K562 (cell line): ENCODE data around the gene ZNF280D. TPM values are rescaled to one million over a fixed set of nuclear protein-coding genes. Genes with fewer than 3 reads are reported as not detected.

Experiments used
- CBX2 ChIP-seq: fragments of 200-600 bp; sonication (generic); IDR thresholded peaks from one replicate; pipeline ENCODE4 v1.6.1; 2012; ENCODE audit warnings: mild to moderate bottlenecking, low read length, inconsistent platforms; ENCODE audit not compliant: insufficient read depth, poor library complexity, severe bottlenecking
- ETV6 ChIP-seq, 3 experiments: fragments of 150-350 bp in 1 of 3; sonication (generic) in 1 of 3; formaldehyde crosslinking in 1 of 3; IDR thresholded peaks; 2 replicates each; pipeline versions ENCODE4 v1.6.1 to v1.8.0; 2014 to 2022; ENCODE audit warnings: borderline replicate concordance in 2 of 3, low read depth in 2 of 3, antibody characterized with exemption in 1 of 3, low read length in 1 of 3, mild to moderate bottlenecking in 1 of 3, missing genetic modification reagents in 1 of 3
- FOXM1 ChIP-seq, 2 experiments: fragments of 450-650 bp in 1 of 2; sonication (generic) in 1 of 2; formaldehyde crosslinking in 1 of 2; IDR thresholded peaks; 2 replicates each; pipeline versions ENCODE4 v1.6.1 to v1.9.0; 2017 to 2022; ENCODE audit warnings: low read depth in 2 of 2, mild to moderate bottlenecking in 2 of 2, missing genetic modification reagents in 1 of 2, moderate library complexity in 1 of 2
- GABPA ChIP-seq: fragments of 200-800 bp; sonication (Bioruptor generic); conservative IDR thresholded peaks from 2 replicates; pipeline ENCODE4 v1.6.1; 2016; ENCODE audit warnings: low read depth, missing genetic modification characterization, missing compliant biosample characterization
- HBP1 ChIP-seq: fragments of 450-650 bp; formaldehyde crosslinking; IDR thresholded peaks from 2 replicates; pipeline ENCODE4 v1.4.0; 2022; ENCODE audit warnings: missing genetic modification characterization
- HNRNPLL ChIP-seq: fragments of 200-400 bp; formaldehyde crosslinking; IDR thresholded peaks from 2 replicates; pipeline ENCODE4 v1.6.1; 2017; ENCODE audit warnings: low read length, low read depth, mild to moderate bottlenecking; ENCODE audit not compliant: poor library complexity, severe bottlenecking
- IRF2 ChIP-seq: sonication (generic); formaldehyde crosslinking; IDR thresholded peaks from 2 replicates; pipeline ENCODE4 v1.8.1; 2022; ENCODE audit warnings: mild to moderate bottlenecking, missing genetic modification reagents
- POLR2H ChIP-seq: IDR thresholded peaks from 2 replicates; pipeline ENCODE4 v1.6.1; 2016; ENCODE audit warnings: missing genetic modification characterization, low read depth, mild to moderate bottlenecking, control low read depth, missing compliant biosample characterization, moderate library complexity
- TGIF2 ChIP-seq: sonication (generic); formaldehyde crosslinking; IDR thresholded peaks from 2 replicates; pipeline ENCODE4 v1.8.1; 2022; ENCODE audit warnings: mild to moderate bottlenecking, missing genetic modification reagents, moderate library complexity
- ZBTB11 ChIP-seq, 3 experiments: fragments of 200-800 bp in 1 of 3; fragments of 250-450 bp in 1 of 3; fragments of 450-650 bp in 1 of 3; sonication (Bioruptor Pico) in 1 of 3; sonication (Bioruptor generic) in 1 of 3; formaldehyde crosslinking in 1 of 3; IDR thresholded peaks; 2 replicates each; pipeline versions ENCODE4 v1.6.1 to v1.8.0; 2016 to 2022; ENCODE audit warnings: mild to moderate bottlenecking in 2 of 3, missing genetic modification characterization in 2 of 3, missing compliant biosample characterization in 1 of 3, moderate library complexity in 1 of 3
- ZFPM2 ChIP-seq: fragments of 250-450 bp; sonication (Bioruptor Pico); IDR thresholded peaks from 2 replicates; pipeline ENCODE4 v1.5.1; 2022; ENCODE audit warnings: mild to moderate bottlenecking
- ZNF507 ChIP-seq: conservative IDR thresholded peaks from 2 replicates; pipeline ENCODE4 v1.6.1; 2017; ENCODE audit warnings: missing genetic modification characterization, missing compliant biosample characterization
- polyA plus RNA-seq, 8 experiments: library from polyadenylated mRNA; depleted of rRNA in 4 of 8; stranded (reverse) in 5 of 8; unstranded in 3 of 8; fragments of >200 nt; fragmentation: Nextera tagmentation in 2 of 8; fragmentation: Illumina TruSeq in 1 of 8; extraction: Ambion mirVana in 2 of 8; extraction: Trizol in 1 of 8; gene quantifications; 2 replicates each; pipeline versions ENCODE4 v1.2.1 to v1.2.3, GENCODE V29; 2011 to 2014; ENCODE audit warnings: inconsistent platforms in 1 of 8, missing spikeins in 1 of 8
- total RNA-seq, 7 experiments: library from RNA; depleted of rRNA in 6 of 7; stranded (reverse); fragments of >200 nt in 6 of 7; fragmentation: Illumina TruSeq in 2 of 7; extraction: Trizol in 2 of 7; gene quantifications; 2 replicates each; pipeline versions ENCODE4 v1.2.1 to v1.2.3, GENCODE V29; 2011 to 2021; ENCODE audit warnings: low replicate concordance in 1 of 7
- TF ChIP-seq, protein P1 (sequence below): fragments of 450-650 bp; IDR thresholded peaks from 2 replicates; pipeline ENCODE4 v1.6.1; 2018; ENCODE audit not compliant: partially characterized antibody
- TF ChIP-seq, protein P2 (sequence below), 2 experiments: fragments of 450-650 bp; IDR thresholded peaks; 2 replicates each; pipeline ENCODE4 v1.6.1; 2016

Gene ZNF280D
- total and polyA plus RNA-seq, 9 of the 15 experiments (the other 6 are each of a cell fraction or from before 2014, with no cell fraction given), result 8.3 to 21.8 (median 18.4) TPM

- TF ChIP-seq FOXM1 (IDR thresholded peaks at IDR 0.05; ENCODE audit: low read depth) (peak; percentile 45; the same call in 1 of the 2 replicates), FOXM1 (CRISPR knock-in tag; IDR thresholded peaks at IDR 0.05; ENCODE audit: low read depth) (no peak), ZFPM2 (no peak), POLR2H (no peak), ZNF507 (tag) (no peak), HBP1 (CRISPR knock-in tag) (no peak), ETV6 (IDR thresholded peaks at IDR 0.05; ENCODE audit: borderline replicate concordance in 1 of 2, low read depth in 2 of 2, low read length in 1 of 2) (peak in 1 of 2 experiments; percentile 71; a peak in 2 of 4 replicates), ETV6 (CRISPR knock-in tag; IDR thresholded peaks at IDR 0.05; ENCODE audit: borderline replicate concordance) (no peak), IRF2 (CRISPR knock-in tag) (no peak), GABPA (tag) (peak; percentile 40; the same call in 1 of the 2 replicates), HNRNPLL (no peak), CBX2 (no peak), TGIF2 (CRISPR knock-in tag) (no peak), ZBTB11 (CRISPR knock-in tag; IDR thresholded peaks at IDR 0.05) (peak in 1 of 3 experiments; percentile 79; a peak in 2 of 6 replicates)
- TF ChIP-seq, protein P1, sequence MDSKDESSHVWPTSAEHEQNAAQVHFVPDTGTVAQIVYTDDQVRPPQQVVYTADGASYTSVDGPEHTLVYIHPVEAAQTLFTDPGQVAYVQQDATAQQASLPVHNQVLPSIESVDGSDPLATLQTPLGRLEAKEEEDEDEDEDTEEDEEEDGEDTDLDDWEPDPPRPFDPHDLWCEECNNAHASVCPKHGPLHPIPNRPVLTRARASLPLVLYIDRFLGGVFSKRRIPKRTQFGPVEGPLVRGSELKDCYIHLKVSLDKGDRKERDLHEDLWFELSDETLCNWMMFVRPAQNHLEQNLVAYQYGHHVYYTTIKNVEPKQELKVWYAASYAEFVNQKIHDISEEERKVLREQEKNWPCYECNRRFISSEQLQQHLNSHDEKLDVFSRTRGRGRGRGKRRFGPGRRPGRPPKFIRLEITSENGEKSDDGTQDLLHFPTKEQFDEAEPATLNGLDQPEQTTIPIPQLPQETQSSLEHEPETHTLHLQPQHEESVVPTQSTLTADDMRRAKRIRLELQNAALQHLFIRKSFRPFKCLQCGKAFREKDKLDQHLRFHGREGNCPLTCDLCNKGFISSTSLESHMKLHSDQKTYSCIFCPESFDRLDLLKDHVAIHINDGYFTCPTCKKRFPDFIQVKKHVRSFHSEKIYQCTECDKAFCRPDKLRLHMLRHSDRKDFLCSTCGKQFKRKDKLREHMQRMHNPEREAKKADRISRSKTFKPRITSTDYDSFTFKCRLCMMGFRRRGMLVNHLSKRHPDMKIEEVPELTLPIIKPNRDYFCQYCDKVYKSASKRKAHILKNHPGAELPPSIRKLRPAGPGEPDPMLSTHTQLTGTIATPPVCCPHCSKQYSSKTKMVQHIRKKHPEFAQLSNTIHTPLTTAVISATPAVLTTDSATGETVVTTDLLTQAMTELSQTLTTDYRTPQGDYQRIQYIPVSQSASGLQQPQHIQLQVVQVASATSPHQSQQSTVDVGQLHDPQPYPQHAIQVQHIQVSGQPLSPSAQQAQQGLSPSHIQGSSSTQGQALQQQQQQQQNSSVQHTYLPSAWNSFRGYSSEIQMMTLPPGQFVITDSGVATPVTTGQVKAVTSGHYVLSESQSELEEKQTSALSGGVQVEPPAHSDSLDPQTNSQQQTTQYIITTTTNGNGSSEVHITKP, result peak; percentile 82
- TF ChIP-seq, protein P2, sequence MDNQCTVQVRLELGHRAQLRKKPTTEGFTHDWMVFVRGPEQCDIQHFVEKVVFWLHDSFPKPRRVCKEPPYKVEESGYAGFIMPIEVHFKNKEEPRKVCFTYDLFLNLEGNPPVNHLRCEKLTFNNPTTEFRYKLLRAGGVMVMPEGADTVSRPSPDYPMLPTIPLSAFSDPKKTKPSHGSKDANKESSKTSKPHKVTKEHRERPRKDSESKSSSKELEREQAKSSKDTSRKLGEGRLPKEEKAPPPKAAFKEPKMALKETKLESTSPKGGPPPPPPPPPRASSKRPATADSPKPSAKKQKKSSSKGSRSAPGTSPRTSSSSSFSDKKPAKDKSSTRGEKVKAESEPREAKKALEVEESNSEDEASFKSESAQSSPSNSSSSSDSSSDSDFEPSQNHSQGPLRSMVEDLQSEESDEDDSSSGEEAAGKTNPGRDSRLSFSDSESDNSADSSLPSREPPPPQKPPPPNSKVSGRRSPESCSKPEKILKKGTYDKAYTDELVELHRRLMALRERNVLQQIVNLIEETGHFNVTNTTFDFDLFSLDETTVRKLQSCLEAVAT (IDR thresholded peaks at IDR 0.05), result no peak
These were observed 3.8 kb upstream of the ZNF280D start (continued) for GRCh38 chr15:56736881-56737707.
